ENCODE data around the gene ADGRF3.

GRCh38 chr2:26284132-26284531 is 62.5 kb downstream of the ADGRF3 start:
- TF ChIP-seq CTCF (IDR thresholded peaks at IDR 0.05; ENCODE audit: borderline replicate concordance, extremely low read depth, low read length, poor library complexity, severe bottlenecking) (no peak), EZH2 (IDR thresholded peaks at IDR 0.05; ENCODE audit: borderline replicate concordance, low read depth, low read length, severe bottlenecking) (no peak)

Measured in DND-41 (cell line).